ENCODE results near the gene IQCK. TPM values are rescaled to one million over a fixed set of nuclear protein-coding genes. Genes with fewer than 3 reads are reported as not detected.

The IQCK gene
- total RNA-seq: 6.0 and 6.9 TPM in 2 replicates

DNA sequence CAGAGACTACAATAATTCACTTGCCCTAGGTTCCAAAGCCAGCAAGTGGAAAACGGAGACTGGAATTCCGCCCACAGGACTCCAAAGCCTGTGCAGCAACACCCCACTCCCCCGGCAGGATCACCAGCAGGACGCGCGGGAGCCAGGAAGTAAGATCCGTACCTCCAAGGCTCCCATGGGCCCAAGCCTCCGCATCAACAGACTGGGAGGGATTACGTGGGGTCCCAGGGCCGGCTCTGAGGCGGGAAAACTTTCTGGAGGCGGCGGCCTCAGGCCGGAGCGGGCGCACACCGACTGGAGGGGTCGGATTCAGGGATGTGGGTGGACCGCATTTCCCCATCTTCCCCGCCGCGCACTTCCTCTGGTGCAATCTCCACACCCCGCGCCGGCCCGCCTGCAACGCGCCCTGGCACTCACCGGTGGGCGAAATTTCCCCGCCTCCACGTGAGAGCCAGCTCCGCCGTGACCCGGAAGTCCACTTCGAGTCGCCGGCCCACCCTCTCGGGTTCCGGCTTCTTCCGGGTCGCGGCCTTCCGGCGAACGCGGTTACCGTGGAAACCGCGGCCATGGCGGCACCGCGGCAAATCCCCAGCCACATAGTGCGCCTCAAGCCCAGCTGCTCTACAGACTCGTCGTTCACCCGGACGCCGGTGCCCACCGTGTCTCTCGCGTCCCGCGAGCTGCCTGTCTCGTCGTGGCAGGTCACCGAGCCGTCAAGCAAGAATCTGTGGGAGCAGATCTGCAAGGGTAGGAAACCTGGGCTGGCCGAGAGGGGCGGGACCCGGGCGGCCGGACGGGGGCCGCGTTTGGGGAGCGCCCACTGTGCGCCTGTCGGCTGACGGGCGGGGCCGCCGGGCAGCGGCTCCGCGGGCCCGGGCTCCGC lies at the start of gene IQCK, which contains the start of gene KNOP1:
IQCK (plus strand) TSS at position 531 of the 883 bp plus-strand sequence; CDS start at position 567, 36 bp downstream.
KNOP1 (minus strand) TSS at position 487 of the 883 bp plus-strand sequence. CDS start 3,192 bp downstream, outside the sequence.

GRCh38 chr16:19884611-19885450 lies 166.8 kb downstream of the IQCK start, which contains the start of gene GPRC5B:
Gene GPRC5B, minus strand, starts transcription at chr16:19884848. Its CDS starts 12,003 bp downstream, at chr16:19872845.

Other genes with a start within 250 kb of the IQCK start
- gene GDE1, start 196.2 kb upstream of the IQCK start, total RNA-seq: 42.9 and 44.5 TPM in 2 replicates
- 11.9 and 17.8 TPM in 2 replicates for gene CCP110, start 194.3 kb upstream of the IQCK start, total RNA-seq
- 21.6 and 37.1 TPM in 2 replicates for gene VPS35L, start 162.6 kb upstream of the IQCK start, total RNA-seq
- 9.7 and 11.6 TPM in 2 replicates for gene KNOP1, start within 50 bp of the IQCK start, total RNA-seq
- 0.55 and 1.1 TPM in 2 replicates for gene GPRC5B, start 166.6 kb downstream of the IQCK start, total RNA-seq

Data from uterine smooth muscle cell (primary cell).